Omental fat pad (tissue), 4 donors: Measurements from ENCODE around the gene CTSW. TPM values are rescaled to one million over a fixed set of nuclear protein-coding genes. Genes with fewer than 3 reads are reported as not detected.

ENCODE experiments used
- ATAC-seq: fragments of 150-250 bp; one replicate; pipeline ENCODE4 v1.9.1; 2016; ENCODE audit warnings: mild to moderate bottlenecking, moderate library complexity; ENCODE audit not compliant: low FRiP score
- DNase-seq: peaks from one replicate; pipeline ENCODE4 v3.0.0-alpha.2; 2019; ENCODE audit warnings: low spot score
- CTCF ChIP-seq, 3 donors: fragments of 450-650 bp; IDR thresholded peaks; one replicate each; pipeline ENCODE4 v1.5.1; 2016 to 2017; ENCODE audit warnings: antibody characterized with exemption in 3 of 3, mild to moderate bottlenecking in 3 of 3, moderate library complexity in 2 of 3
- total RNA-seq, 4 donors: library from RNA; depleted of rRNA; stranded (reverse); fragments of >200 nt; gene quantifications; one replicate each; pipeline ENCODE4 v1.1.0, GENCODE V29; 2016

CTSW gene
- total RNA-seq, 4 donors from 2014 or later = 1.6 to 3.9 (median 2.8) TPM

GRCh38 chr11:65857500-65857852 is 22.2 kb upstream of the CTSW start:
- ATAC-seq (no peak), DNase-seq (peak; percentile 24)
- no peak for TF ChIP-seq CTCF (IDR thresholded peaks at IDR 0.05)

GRCh38 chr11:65857853-65858680 is 21.6 kb upstream of the CTSW start, which contains the start of gene CFL1:
Gene CFL1 (minus strand): TSS chr11:65858180. CDS start chr11:65858099, 81 bp downstream.
- ATAC-seq (peak; percentile 77), DNase-seq (peak; percentile 79)
- TF ChIP-seq CTCF (IDR thresholded peaks at IDR 0.05) = no peak

DNA sequence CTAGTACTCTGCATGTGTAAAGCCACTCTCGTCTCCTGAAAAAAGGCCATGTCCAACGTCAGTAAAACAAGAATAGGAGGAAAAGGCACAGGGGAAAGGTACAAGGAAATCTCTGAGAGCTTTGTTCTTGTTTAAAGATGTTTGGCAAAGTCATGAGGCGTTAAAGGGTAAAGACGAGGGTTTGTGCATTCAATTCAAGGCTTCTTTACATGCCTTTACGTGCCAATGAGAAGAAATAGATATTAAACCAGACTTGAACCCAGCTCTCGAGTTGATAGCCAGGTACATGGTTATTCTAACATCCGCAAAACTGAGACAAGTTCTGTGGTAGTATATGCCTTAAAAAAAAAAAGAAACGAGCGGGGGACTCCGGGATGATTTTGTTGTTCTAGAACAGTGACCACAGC is 21.0 kb upstream of the CTSW start:
- no peak for ATAC-seq
- no peak for DNase-seq
- no peak for TF ChIP-seq CTCF (IDR thresholded peaks at IDR 0.05)

- TF ChIP-seq CTCF (IDR thresholded peaks at IDR 0.05) = no peak
- peak; percentile 63 for ATAC-seq
- DNase-seq = peak; percentile 96
Measured at GRCh38 chr11:65859095-65859811, 20.4 kb upstream of the CTSW start.

GRCh38 chr11:65859812-65860277 is 19.8 kb upstream of the CTSW start:
- ATAC-seq = no peak
- no peak for TF ChIP-seq CTCF (IDR thresholded peaks at IDR 0.05)
- no peak for DNase-seq

DNA sequence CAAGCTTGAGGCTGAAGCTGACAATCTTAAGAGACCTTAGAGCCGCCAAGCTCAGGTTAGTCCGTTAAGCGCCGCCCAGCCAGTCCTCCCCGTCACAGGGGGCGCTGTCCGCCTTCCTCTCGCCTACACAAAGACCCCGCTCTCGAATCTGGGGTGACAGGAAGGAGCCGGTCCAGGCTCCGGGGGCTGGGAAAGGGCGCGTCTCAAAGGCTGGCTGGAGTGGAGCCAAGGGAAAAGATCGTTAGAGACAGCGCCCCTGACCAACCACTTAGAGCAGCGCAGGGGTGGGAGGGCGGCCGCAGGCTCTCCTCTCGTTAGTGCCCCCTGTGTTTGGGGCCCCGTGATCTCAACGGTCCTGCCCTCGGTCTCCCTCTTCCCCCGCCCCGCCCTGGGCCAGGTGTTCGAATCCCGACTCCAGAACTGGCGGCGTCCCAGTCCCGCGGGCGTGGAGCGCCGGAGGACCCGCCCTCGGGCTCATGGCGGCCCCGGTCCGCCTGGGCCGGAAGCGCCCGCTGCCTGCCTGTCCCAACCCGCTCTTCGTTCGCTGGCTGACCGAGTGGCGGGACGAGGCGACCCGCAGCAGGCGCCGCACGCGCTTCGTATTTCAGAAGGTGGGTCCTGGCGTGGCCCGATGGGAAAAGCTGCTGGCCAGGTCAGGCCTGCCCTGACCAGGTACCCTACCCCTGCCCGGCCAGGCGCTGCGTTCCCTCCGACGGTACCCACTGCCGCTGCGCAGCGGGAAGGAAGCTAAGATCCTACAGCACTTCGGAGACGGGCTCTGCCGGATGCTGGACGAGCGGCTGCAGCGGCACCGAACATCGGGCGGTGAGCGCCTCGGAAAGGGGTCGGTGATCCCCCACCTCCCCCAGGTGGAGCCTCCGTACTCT is 19.1 kb upstream of the CTSW start, which contains the start of gene MUS81:
Gene MUS81 (plus strand): TSS at position 156 of the 887 bp plus-strand sequence. CDS start 321 bp downstream, at position 477.
- TF ChIP-seq CTCF (IDR thresholded peaks at IDR 0.05) = peak in 1 of 3 donors; percentile 82
- peak; percentile 98 for DNase-seq
- peak; percentile 57 for ATAC-seq
